HG03097 (cell line): ENCODE measurements around the gene SLC35D3.
"Not testable (repeated sequence)": the region's sequence is repeated elsewhere in the genome, so short reads cannot be mapped to it uniquely, and the experiment has no call there.

Experiments used
- ATAC-seq: cut with Tn5 transposase; IDR thresholded peaks from one replicate; pipeline ENCODE4 v1.9.1; 2021; ENCODE audit not compliant: unreplicated experiment, low FRiP score

SLC35D3 gene

GRCh38 chr6:136962661-136963060, 40.6 kb downstream of the SLC35D3 start:
- no peak for ATAC-seq

GRCh38 chr6:136963259-136963658, 41.2 kb downstream of the SLC35D3 start:
- no peak for ATAC-seq

- no peak for ATAC-seq
Measured at GRCh38 chr6:136964398-136964797, 42.3 kb downstream of the SLC35D3 start.

GRCh38 chr6:136967876-136968752, 46.0 kb downstream of the SLC35D3 start:
- ATAC-seq: peak; percentile 56

GRCh38 chr6:136968837-136969236, 46.7 kb downstream of the SLC35D3 start:
- ATAC-seq: no peak

- ATAC-seq: no peak
Measured at GRCh38 chr6:136969433-136969832, 47.3 kb downstream of the SLC35D3 start.

- no peak for ATAC-seq
Measured at GRCh38 chr6:136969930-136970329, 47.8 kb downstream of the SLC35D3 start.

GRCh38 chr6:136971609-136972008, 49.5 kb downstream of the SLC35D3 start:
- ATAC-seq: no peak

- not testable (repeated sequence) for ATAC-seq
Measured at GRCh38 chr6:136973781-136974180, 51.7 kb downstream of the SLC35D3 start.
